Natural killer cell (primary cell): ENCODE measurements around the gene ZFAND2A. TPM values are rescaled to one million over a fixed set of nuclear protein-coding genes. Genes with fewer than 3 reads are reported as not detected.
"Not testable (repeated sequence)": the region's sequence is repeated elsewhere in the genome, so short reads cannot be mapped to it uniquely, and the experiment has no call there.

Source experiments
- ATAC-seq, 3 donors: fragments of 150-1000 bp in 2 of 3; fragments of 200-7000 bp in 1 of 3; cut with Tn5 transposase; 1 replicate in 1 of 3; 2 replicates in 2 of 3; pipeline ENCODE4 v1.10.0; 2021; ENCODE audit warnings: mild to moderate bottlenecking in 2 of 3, moderate library complexity in 2 of 3
- DNase-seq, 2 donors: peaks; one replicate each; pipeline versions ENCODE4 v3.0.0 to v3.0.0-alpha.2; 2013 to 2021; ENCODE audit warnings: mixed read lengths in 1 of 2
- H3K27ac ChIP-seq: one replicate; pipeline ENCODE4 v1.5.1; 2013; ENCODE audit warnings: mild to moderate bottlenecking, low read length
- H3K27me3 ChIP-seq: one replicate; pipeline ENCODE4 v1.6.1; 2013; ENCODE audit warnings: low read length; ENCODE audit not compliant: control insufficient read depth, insufficient read depth
- H3K36me3 ChIP-seq: one replicate; pipeline ENCODE4 v1.6.1; 2013; ENCODE audit warnings: low read length; ENCODE audit not compliant: control insufficient read depth, insufficient read depth
- H3K4me1 ChIP-seq: one replicate; pipeline ENCODE4 v1.6.1; 2013; ENCODE audit warnings: low read length; ENCODE audit not compliant: control insufficient read depth, insufficient read depth
- H3K4me3 ChIP-seq: one replicate; pipeline ENCODE4 v1.5.1; 2013; ENCODE audit warnings: low read length
- H3K9me3 ChIP-seq: one replicate; pipeline ENCODE4 v1.6.1; 2013; ENCODE audit warnings: low read length; ENCODE audit not compliant: control insufficient read depth, insufficient read depth
- H3K27ac Mint-ChIP-seq, 2 donors: one replicate each; pipeline ENCODE4 v1.8.0; 2022; ENCODE audit warnings: mild to moderate bottlenecking in 2 of 2, mixed read lengths in 2 of 2, moderate library complexity in 1 of 2
- H3K27me3 Mint-ChIP-seq, 2 donors: one replicate each; pipeline ENCODE4 v1.8.0; 2022; ENCODE audit warnings: low read depth in 2 of 2, mixed read lengths in 2 of 2
- H3K36me3 Mint-ChIP-seq: one replicate; pipeline ENCODE4 v1.8.0; 2022; ENCODE audit warnings: mixed read lengths
- H3K4me1 Mint-ChIP-seq, 2 donors: one replicate each; pipeline ENCODE4 v1.8.0; 2022; ENCODE audit warnings: mixed read lengths in 2 of 2
- H3K4me3 Mint-ChIP-seq: one replicate; pipeline ENCODE4 v1.8.0; 2022; ENCODE audit warnings: mild to moderate bottlenecking, moderate library complexity, mixed read lengths
- H3K9me3 Mint-ChIP-seq, 2 donors: one replicate each; pipeline ENCODE4 v1.8.0; 2022; ENCODE audit warnings: mixed read lengths in 2 of 2
- CTCF ChIP-seq: fragments of 200-600 bp; IDR thresholded peaks from one replicate; pipeline ENCODE4 v1.8.0; 2022; ENCODE audit warnings: antibody characterized with exemption
- WGBS: methylation state at CpG from one replicate; pipeline ENCODE4 v1.1.7; 2013; ENCODE audit warnings: missing lambda C conversion rate; ENCODE audit not compliant: insufficient coverage; 5-methylcytosine and 5-hydroxymethylcytosine counted together
- intact Hi-C: fragments of 100-400 bp; cut with micrococcal nuclease; formaldehyde crosslinking; loops from one replicate; pipeline ENCODE4 v1.14.2; 2022
- total RNA-seq, 4 donors: library from RNA; stranded (reverse); fragments of 120-200 nt in 1 of 4; gene quantifications; one replicate each; pipeline versions ENCODE4 v1.2.3 to v1.2.4, GENCODE V29; 2013 to 2022

The ZFAND2A gene
- total RNA-seq, 3 donors from 2014 or later (not counting 1 experiment from before 2014, with no cell fraction given): 99.1 to 122 (median 106) TPM

DNA sequence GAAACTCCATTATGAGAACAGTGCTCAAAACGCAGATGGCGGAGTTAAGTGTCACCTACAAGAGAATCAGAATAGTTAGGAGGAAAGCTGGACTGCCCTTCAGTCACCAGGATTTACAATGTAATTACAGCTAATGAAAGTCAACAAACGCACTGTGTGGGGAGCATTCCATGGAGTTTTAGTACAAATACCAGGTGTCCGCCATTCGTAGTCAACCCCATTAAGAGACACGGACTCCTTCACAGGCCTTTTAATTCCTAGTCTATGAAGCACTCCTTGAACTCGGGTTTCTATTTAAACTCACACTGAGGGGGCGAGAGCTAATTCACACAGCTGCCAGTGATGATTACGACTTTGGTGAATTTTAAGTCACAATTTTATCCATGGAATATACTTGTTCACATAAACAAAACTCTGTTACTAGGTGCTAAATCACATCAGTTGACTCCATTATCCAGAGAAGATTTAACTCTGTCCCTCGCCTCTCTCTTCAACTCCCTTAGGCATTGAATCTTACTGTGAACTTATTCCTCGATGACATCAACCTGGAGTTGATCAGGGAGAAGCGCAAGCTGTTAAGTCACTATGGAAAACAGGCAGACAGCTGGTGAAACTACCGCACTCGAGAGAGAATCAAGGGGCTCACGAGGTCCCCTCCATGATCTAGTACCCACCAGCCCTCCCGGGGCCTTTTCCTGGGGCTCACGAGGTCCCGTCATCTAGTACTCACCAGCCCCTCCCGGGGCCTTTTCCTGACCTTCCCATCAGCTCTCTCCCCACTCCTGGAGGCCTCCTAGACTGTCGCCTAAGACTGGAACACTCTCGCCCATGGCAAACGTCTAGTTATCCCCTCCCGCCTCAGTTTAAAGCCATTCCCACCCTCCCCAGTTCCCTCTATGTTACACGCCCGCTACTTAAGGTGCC lies 1.5 kb downstream of the ZFAND2A start:
- Histone ChIP-seq H3K27me3 (no peaks in the 10 kb centered on the region), H3K4me3 (peak overlapping the region; percentile 98), H3K9me3 (no peaks in the 10 kb centered on the region), H3K36me3 (peaks cover 40% of the 10 kb centered on the region), H3K27ac (peak overlapping the region; percentile 2), H3K4me1 (peaks cover 22% of the 10 kb centered on the region)
- intact Hi-C loops: no loop called here
- Mint-ChIP-seq H3K36me3 (no peaks in the 10 kb centered on the region), H3K27ac (peak overlapping the region; percentile 85 to 89), H3K4me3 (peak overlapping the region; percentile 88), H3K4me1 (peaks cover 23 to 28% of the 10 kb centered on the region in 2 donors), H3K9me3 (no peaks in the 10 kb centered on the region), H3K27me3 (no peaks in the 10 kb centered on the region)
- ATAC-seq (no peak), DNase-seq (no peak)
- WGBS: 80% methylated on average over 25 of the region's 25 CpGs
- no peak for TF ChIP-seq CTCF

DNA sequence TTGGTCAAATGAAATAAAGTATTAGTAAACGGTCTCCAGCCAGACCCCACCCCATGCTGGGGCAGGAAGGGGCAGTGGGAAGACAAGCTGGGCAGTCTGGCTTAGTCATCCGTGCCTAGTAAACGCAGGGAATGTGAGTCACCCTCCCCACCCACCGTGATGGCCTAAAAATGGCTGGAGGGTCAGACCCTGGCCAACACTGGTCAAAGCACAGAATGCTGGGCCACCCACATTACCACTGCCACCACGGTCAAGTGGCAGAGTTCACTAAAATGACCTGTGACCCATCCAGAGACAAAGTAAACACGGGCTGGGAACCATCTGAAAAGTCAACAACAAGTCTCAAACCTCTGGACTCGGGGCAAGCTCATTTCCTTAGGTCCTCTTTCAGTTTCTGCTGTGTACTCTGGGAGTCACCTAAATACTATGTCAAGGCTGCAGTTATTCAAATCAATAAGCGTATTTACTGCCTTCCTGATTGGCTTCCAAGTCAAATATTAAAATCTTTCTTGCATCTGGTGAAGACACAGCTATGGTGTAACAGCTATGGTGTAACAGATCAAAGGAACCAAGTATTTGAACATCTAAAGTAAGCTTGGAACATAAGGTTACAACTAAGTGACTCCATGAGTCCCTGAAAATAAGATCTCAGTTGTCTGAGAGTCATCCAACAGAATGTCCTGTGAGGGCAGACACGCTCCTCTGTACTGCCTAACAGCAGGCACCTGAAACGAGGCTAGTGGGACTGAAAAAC lies 3.0 kb downstream of the ZFAND2A start:
- H3K4me1 ChIP-seq: peaks cover 22% of the 10 kb centered on the region
- H3K27me3 Mint-ChIP-seq: no peaks in the 10 kb centered on the region
- H3K36me3 ChIP-seq: peaks cover 55% of the 10 kb centered on the region
- no peaks in the 10 kb centered on the region for H3K27me3 ChIP-seq
- no peak overlapping the region for H3K4me3 Mint-ChIP-seq
- DNase-seq (no peak), ATAC-seq (no peak)
- WGBS: 82% methylated on average over 10 of the region's 10 CpGs
- TF ChIP-seq CTCF: no peak
- no peak overlapping the region for H3K4me3 ChIP-seq
- H3K9me3 Mint-ChIP-seq: no peaks in the 10 kb centered on the region
- H3K27ac Mint-ChIP-seq: peak overlapping the region in 1 of 2 donors; percentile 16
- H3K4me1 Mint-ChIP-seq: peaks cover 23 to 28% of the 10 kb centered on the region in 2 donors
- H3K36me3 Mint-ChIP-seq: peaks cover 9% of the 10 kb centered on the region
- no peaks in the 10 kb centered on the region for H3K9me3 ChIP-seq
- intact Hi-C loops: no loop called here
- H3K27ac ChIP-seq: no peak overlapping the region

DNA sequence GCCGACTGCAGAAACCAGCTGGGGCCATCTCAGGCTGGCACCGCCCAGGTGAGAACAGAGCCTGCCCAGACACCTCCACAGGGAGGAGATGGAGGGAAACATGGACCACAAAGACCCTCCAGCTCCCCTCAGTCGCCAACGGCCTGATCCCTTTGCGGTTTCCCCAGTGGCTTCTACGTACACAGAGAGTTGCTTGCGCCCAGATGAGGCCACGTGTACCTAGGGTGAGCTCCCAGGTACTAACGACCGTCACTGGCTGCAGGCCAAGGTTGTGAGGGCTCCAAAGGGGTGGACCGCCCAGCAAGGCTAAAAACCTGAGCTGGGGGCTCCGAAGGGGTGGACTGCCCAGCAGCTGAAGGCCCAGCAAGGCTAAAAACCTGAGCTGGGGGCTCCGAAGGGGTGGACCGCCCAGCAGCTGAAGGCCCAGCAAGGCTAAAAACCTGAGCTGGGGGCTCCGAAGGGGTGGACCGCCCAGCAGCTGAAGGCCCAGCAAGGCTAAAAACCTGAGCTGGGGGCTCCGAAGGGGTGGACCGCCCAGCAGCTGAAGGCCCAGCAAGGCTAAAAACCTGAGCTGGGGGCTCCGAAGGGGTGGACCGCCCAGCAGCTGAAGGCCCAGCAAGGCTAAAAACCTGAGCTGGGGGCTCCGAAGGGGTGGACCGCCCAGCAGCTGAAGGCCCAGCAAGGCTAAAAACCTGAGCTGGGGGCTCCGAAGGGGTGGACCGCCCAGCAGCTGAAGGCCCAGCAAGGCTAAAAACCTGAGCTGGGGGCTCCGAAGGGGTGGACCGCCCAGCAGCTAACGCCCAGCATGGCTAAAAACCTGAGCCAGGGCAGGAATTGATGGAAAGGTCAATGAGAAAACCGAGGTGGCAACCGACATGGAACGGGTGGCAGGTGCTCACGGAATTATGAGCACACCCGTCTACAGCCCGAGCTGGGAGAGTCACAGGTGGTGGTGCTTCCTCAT lies 3.9 kb downstream of the ZFAND2A start:
- H3K36me3 ChIP-seq: peaks cover 63% of the 10 kb centered on the region
- not testable (repeated sequence) for ATAC-seq, H3K4me3 Mint-ChIP-seq

More for the DNA sequence above, 3.9 kb downstream of the ZFAND2A start:
- H3K27ac Mint-ChIP-seq, H3K4me3 ChIP-seq, H3K9me3 ChIP-seq, intact Hi-C loops, DNase-seq, H3K27ac ChIP-seq, H3K27me3 ChIP-seq, H3K27me3 Mint-ChIP-seq, H3K9me3 Mint-ChIP-seq: not testable (repeated sequence)
- 96% methylated on average over 21 of the region's 33 CpGs for WGBS
- peaks cover 21% of the 10 kb centered on the region for H3K4me1 ChIP-seq
- Mint-ChIP-seq H3K4me1 (peaks cover 20 to 26% of the 10 kb centered on the region in 2 donors), H3K36me3 (peaks cover 11% of the 10 kb centered on the region)
